Prostate gland (tissue), 2 donors: ENCODE results near the gene TSPO. TPM values are rescaled to one million over a fixed set of nuclear protein-coding genes. Genes with fewer than 3 reads are reported as not detected.

Experiments used
- DNase-seq: peaks from one replicate; pipeline ENCODE4 v3.0.0-alpha.2; 2019; ENCODE audit warnings: low spot score
- H3K27ac ChIP-seq, 2 donors: fragments of 200-600 bp; sonication (generic); 2 replicates each; pipeline ENCODE4 v1.5.1; 2017 to 2019
- H3K27me3 ChIP-seq: fragments of 200-600 bp; sonication (generic); replicated peaks from 2 replicates; pipeline ENCODE4 v1.5.1; 2019; ENCODE audit not compliant: insufficient read depth
- H3K36me3 ChIP-seq, 2 donors: fragments of 200-600 bp; sonication (generic); 1 replicate in 1 of 2; 2 replicates in 1 of 2; pipeline versions ENCODE4 v1.5.1 to v1.8.1; 2017 to 2019
- H3K4me1 ChIP-seq: fragments of 200-600 bp; sonication (generic); replicated peaks from 2 replicates; pipeline ENCODE4 v1.5.1; 2019
- H3K4me3 ChIP-seq, 2 donors: fragments of 200-600 bp; sonication (generic); 2 replicates each; pipeline ENCODE4 v1.5.1; 2017 to 2019
- H3K9me3 ChIP-seq: fragments of 200-600 bp; sonication (generic); 2 replicates; pipeline ENCODE4 v1.5.1; 2017
- POLR2A ChIP-seq: fragments of 450-650 bp; IDR thresholded peaks from one replicate; pipeline ENCODE4 v1.6.1; 2016; ENCODE audit warnings: antibody characterized with exemption, mild to moderate bottlenecking
- POLR2AphosphoS5 ChIP-seq: sonication (generic); formaldehyde crosslinking; IDR thresholded peaks from one replicate; pipeline ENCODE4 v1.6.1; 2017; ENCODE audit warnings: antibody characterized with exemption
- WGBS: methylation state at CpG from one replicate; pipeline ENCODE4 v1.1.5; 2018; 5-methylcytosine and 5-hydroxymethylcytosine counted together
- intact Hi-C: fragments of 100-400 bp; cut with DNase I; formaldehyde crosslinking; loops from one replicate; pipeline ENCODE4 v1.14.2; 2022
- total RNA-seq, 2 donors: library from RNA; depleted of rRNA; stranded (reverse); fragments of >200 nt; gene quantifications; one replicate each; pipeline ENCODE4 v1.1.0, GENCODE V29; 2016
- TF ChIP-seq, protein P1 (sequence below), 4 experiments: fragments of 200-600 bp in 2 of 4; fragments of 450-650 bp in 2 of 4; sonication (generic) in 2 of 4; IDR thresholded peaks; 1 replicate in 3 of 4; 2 replicates in 1 of 4; pipeline ENCODE4 v1.5.1; 2016 to 2019; ENCODE audit warnings: antibody characterized with exemption in 4 of 4, mild to moderate bottlenecking in 2 of 4, moderate library complexity in 2 of 4

Gene TSPO
- total RNA-seq, 2 donors from 2014 or later = 238 to 575 TPM

DNA sequence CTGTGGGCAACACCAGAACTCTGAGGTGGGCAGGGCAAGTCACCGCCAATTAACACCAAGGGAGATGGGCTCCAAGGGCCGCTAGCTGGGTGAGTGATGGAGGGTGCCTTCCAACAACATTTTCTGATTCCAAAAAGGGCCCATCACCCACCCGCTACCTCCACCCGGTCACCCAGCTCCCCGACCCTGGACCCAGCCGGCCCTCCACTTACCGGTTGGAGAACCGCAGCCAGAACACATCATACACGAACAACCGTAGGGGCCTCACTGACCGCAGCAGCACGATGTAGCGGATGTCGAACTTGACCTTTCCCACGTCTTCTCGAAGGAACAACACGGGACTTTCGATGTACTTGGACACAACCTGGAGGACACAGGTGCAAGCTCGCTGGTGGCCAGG is 20.8 kb downstream of the TSPO start:
- Histone ChIP-seq H3K9me3 (no peaks in the 10 kb centered on the region), H3K4me3 (no peak overlapping the region), H3K4me1 (no peaks in the 10 kb centered on the region), H3K27me3 (no peaks in the 10 kb centered on the region), H3K36me3 (peaks cover 7 to 9% of the 10 kb centered on the region in 2 donors), H3K27ac (no peak overlapping the region)
- 93% methylated on average over 19 of the region's 19 CpGs for WGBS
- intact Hi-C loops = no loop called here
- TF ChIP-seq POLR2A (no peak), POLR2AphosphoS5 (no peak)
- TF ChIP-seq, protein P1, sequence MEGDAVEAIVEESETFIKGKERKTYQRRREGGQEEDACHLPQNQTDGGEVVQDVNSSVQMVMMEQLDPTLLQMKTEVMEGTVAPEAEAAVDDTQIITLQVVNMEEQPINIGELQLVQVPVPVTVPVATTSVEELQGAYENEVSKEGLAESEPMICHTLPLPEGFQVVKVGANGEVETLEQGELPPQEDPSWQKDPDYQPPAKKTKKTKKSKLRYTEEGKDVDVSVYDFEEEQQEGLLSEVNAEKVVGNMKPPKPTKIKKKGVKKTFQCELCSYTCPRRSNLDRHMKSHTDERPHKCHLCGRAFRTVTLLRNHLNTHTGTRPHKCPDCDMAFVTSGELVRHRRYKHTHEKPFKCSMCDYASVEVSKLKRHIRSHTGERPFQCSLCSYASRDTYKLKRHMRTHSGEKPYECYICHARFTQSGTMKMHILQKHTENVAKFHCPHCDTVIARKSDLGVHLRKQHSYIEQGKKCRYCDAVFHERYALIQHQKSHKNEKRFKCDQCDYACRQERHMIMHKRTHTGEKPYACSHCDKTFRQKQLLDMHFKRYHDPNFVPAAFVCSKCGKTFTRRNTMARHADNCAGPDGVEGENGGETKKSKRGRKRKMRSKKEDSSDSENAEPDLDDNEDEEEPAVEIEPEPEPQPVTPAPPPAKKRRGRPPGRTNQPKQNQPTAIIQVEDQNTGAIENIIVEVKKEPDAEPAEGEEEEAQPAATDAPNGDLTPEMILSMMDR (IDR thresholded peaks at IDR 0.05) = no peak
- no peak for DNase-seq

DNA sequence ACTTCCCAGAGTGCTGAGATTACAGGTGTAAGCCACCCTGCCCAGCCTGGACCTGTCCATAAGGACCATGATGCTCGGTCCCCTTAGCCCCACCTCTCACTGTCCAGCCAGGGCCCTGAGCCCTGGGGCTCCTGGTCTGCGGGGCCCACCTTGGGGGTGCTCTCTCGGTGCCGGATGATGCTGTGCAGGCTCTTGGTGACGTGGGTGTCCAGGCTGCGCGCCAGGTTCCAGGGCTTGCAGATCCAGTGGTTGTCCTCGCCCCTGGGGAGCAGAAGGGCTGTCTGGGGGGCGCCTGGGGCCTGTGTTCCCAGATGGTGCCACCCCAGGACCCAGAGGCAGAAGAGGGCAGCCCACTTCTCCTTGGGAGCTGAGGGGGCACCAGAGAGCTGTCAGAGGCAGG is 22.2 kb downstream of the TSPO start:
- H3K9me3 ChIP-seq = no peaks in the 10 kb centered on the region
- H3K4me1 ChIP-seq = no peaks in the 10 kb centered on the region
- intact Hi-C loops = no loop called here
- H3K27me3 ChIP-seq = no peaks in the 10 kb centered on the region
- no peak for DNase-seq
- no peak overlapping the region for H3K4me3 ChIP-seq
- H3K27ac ChIP-seq = no peak overlapping the region
- no peak for TF ChIP-seq POLR2A
- no peak for TF ChIP-seq POLR2AphosphoS5
- TF ChIP-seq, protein P1 (IDR thresholded peaks at IDR 0.05) = no peak
- peaks cover 8 to 9% of the 10 kb centered on the region in 2 donors for H3K36me3 ChIP-seq
- 91% methylated on average over 9 of the region's 9 CpGs for whole genome bisulfite sequencing

DNA sequence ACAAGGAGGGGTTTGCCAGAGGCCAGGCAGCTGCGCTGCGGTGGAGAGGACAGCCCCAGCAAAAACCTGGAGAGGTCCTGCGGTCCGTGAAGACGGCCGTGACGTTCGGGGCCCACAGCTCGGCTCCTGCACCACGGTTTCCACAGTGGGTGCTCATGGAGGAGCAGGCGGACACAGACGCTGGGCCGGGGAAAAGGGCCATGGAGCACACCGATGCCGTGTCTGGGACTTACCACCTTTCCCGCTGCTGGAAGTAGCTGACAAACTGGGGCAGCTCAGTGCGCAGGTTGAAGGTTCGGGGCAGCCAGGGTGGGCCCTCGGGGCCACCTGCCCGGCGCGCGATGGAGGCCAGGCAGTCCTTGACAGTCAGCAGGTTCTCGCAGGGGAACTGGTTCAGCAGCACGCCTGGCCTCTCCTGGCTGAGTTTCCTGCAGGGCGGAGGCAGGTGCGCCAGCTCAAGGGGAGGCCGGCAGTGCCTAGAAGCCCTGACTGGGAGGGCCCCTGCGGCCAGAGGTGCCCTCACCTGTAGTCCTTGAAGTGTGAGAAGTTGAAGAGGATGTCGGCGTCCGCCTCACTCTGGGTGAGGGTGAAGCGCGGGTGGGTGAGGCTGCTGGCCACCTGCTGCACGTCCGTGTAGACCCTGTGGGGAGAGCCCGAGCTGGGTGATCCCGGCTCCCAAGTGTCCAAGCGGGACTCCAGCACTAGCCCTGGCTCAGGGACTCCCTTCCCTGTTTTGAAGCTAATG is 22.8 kb downstream of the TSPO start:
- 92% methylated on average over 32 of the region's 39 CpGs for WGBS
- no peaks in the 10 kb centered on the region for H3K27me3 ChIP-seq
- TF ChIP-seq, protein P1 (IDR thresholded peaks at IDR 0.05) = no peak
- TF ChIP-seq POLR2AphosphoS5 = no peak
- TF ChIP-seq POLR2A = no peak
- H3K36me3 ChIP-seq = peaks cover 9 to 14% of the 10 kb centered on the region in 2 donors
- DNase-seq = no peak
- no peaks in the 10 kb centered on the region for H3K4me1 ChIP-seq
- no peaks in the 10 kb centered on the region for H3K9me3 ChIP-seq
- intact Hi-C loops = no loop called here
- no peak overlapping the region for H3K27ac ChIP-seq
- no peak overlapping the region for H3K4me3 ChIP-seq

DNA sequence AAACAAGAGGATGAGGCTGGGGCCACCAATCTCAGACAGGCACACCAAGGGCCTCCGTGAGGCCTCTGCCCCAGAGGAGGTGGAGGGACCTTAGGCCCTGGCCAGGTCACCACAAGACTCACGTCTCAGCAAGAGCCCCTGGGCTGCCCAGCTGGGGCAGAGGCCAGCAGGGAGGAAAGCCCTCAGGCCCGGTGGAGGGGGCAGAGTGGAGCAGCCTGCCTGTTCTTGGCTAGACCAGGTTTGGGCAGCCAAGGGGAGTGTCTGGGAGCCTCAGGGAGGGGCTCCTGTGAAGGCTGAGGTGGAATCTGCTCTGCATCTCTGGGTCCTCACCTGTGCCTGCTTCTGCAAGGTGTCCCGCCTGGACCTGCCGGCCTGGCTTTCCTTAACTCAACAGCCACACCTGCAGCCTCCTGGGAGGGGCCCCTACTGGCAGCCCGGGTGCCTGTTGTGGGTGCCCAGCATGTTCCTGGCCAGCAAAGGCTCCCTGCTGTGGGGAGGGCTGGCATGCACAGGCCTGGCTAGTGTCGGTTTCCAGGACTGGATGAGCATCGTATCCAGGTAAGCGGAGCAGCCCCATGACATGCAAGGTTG is 23.7 kb downstream of the TSPO start:
- Histone ChIP-seq H3K27ac (no peak overlapping the region), H3K4me3 (no peak overlapping the region), H3K4me1 (no peaks in the 10 kb centered on the region), H3K9me3 (no peaks in the 10 kb centered on the region), H3K27me3 (no peaks in the 10 kb centered on the region), H3K36me3 (peaks cover 9 to 17% of the 10 kb centered on the region in 2 donors)
- TF ChIP-seq POLR2AphosphoS5 = no peak
- TF ChIP-seq, protein P1 (IDR thresholded peaks at IDR 0.05) = peak in 1 of 4 experiments; percentile 15
- WGBS = 54% methylated on average over 9 of the region's 9 CpGs
- DNase-seq = peak; percentile 42
- intact Hi-C loops = no loop called here

DNA sequence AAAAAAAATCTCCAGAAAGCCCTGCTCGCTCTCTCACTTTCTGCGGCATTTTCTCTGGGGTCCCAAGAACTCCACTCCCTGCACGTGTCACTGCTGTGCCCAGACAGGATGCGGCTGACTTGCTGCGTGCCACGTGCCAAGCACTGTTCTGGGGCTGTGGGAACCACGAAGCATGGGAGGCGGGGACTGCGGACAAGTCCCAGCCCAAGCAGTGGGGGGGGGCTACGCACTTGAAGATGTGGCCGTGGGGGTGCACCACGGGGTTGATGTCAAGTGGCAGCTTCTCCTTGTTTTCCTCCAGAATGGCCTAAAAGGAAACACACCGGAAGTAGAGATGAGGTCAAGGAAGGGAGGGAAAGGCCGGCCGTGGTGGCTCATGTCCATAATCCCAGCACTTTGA is 24.7 kb downstream of the TSPO start:
- DNase-seq = no peak
- Histone ChIP-seq H3K27me3 (no peaks in the 10 kb centered on the region), H3K4me3 (no peak overlapping the region)

More for the DNA sequence above, 24.7 kb downstream of the TSPO start:
- no peaks in the 10 kb centered on the region for H3K9me3 ChIP-seq
- 82% methylated on average over 12 of the region's 15 CpGs for WGBS
- no peak for TF ChIP-seq POLR2A
- TF ChIP-seq, protein P1 (IDR thresholded peaks at IDR 0.05) = no peak
- TF ChIP-seq POLR2AphosphoS5 = no peak
- no peaks in the 10 kb centered on the region for H3K4me1 ChIP-seq
- intact Hi-C loops = no loop called here
- H3K27ac ChIP-seq = no peak overlapping the region
- peaks cover 9 to 17% of the 10 kb centered on the region in 2 donors for H3K36me3 ChIP-seq
